Thymus (tissue), 11 donors: ENCODE data around the gene TANC1. TPM values are rescaled to one million over a fixed set of nuclear protein-coding genes. Genes with fewer than 3 reads are reported as not detected.

Source experiments
- DNase-seq, 9 donors: peaks; one replicate each; pipeline ENCODE4 v3.0.0-alpha.2; 2013; ENCODE audit warnings: low spot score in 9 of 9, low read depth in 6 of 9, missing footprints in 1 of 9
- H3K27ac ChIP-seq, 2 donors: one replicate each; pipeline ENCODE4 v1.5.1; 2013; ENCODE audit warnings: control low read depth in 1 of 2, low read depth in 1 of 2, low read length in 1 of 2, mild to moderate bottlenecking in 1 of 2, moderate library complexity in 1 of 2
- H3K27me3 ChIP-seq, 2 donors: one replicate each; pipeline ENCODE4 v1.5.1; 2013; ENCODE audit warnings: low read length in 1 of 2; ENCODE audit not compliant: control insufficient read depth in 2 of 2, insufficient read depth in 1 of 2
- H3K36me3 ChIP-seq, 2 donors: one replicate each; pipeline ENCODE4 v1.5.1; 2013; ENCODE audit warnings: low read length in 1 of 2, mild to moderate bottlenecking in 1 of 2, moderate library complexity in 1 of 2; ENCODE audit not compliant: control insufficient read depth in 2 of 2, insufficient read depth in 2 of 2
- H3K4me1 ChIP-seq, 2 donors: one replicate each; pipeline ENCODE4 v1.5.1; 2013; ENCODE audit warnings: low read length in 2 of 2; ENCODE audit not compliant: control insufficient read depth in 2 of 2, insufficient read depth in 2 of 2
- H3K4me3 ChIP-seq, 2 donors: one replicate each; pipeline ENCODE4 v1.5.1; 2013; ENCODE audit warnings: low read length in 2 of 2, control low read depth in 1 of 2, mild to moderate bottlenecking in 1 of 2
- H3K9me3 ChIP-seq, 2 donors: one replicate each; pipeline ENCODE4 v1.5.1; 2013; ENCODE audit warnings: low read length in 1 of 2, mild to moderate bottlenecking in 1 of 2; ENCODE audit not compliant: control insufficient read depth in 2 of 2, insufficient read depth in 1 of 2
- WGBS: extraction: QIAGEN DNeasy Blood & Tissue Kit; methylation state at CpG from one replicate; pipeline ENCODE4 v1.1.7; 2013; 5-methylcytosine and 5-hydroxymethylcytosine counted together
- polyA plus RNA-seq: library from polyadenylated mRNA; stranded (reverse); fragments of 200-250 nt; gene quantifications from one replicate; pipeline ENCODE4 v1.2.3, GENCODE V29; 2013
- total RNA-seq: library from RNA; stranded (reverse); fragments of 120-200 nt; gene quantifications from one replicate; pipeline ENCODE4 v1.2.4, GENCODE V29; 2013
- donor health status: healthy.

The TANC1 gene
- total and polyA plus RNA-seq, 2 donors, result 3.5 to 13.0 TPM

GRCh38 chr2:158953926-158954763 lies 14.3 kb upstream of the TANC1 start:
- H3K27ac ChIP-seq, result peak overlapping the region in 1 of 2 donors; percentile 13
- DNase-seq, result peak in 2 of 9 donors; percentile 24 to 41
- H3K9me3 ChIP-seq, result no peaks in the 10 kb centered on the region
- WGBS, result 63% methylated on average over 5 of the region's 5 CpGs
- H3K4me3 ChIP-seq, result no peak overlapping the region
- peaks cover 3 to 8% of the 10 kb centered on the region in 2 donors for H3K4me1 ChIP-seq
- no peaks in the 10 kb centered on the region for H3K27me3 ChIP-seq
- no peaks in the 10 kb centered on the region for H3K36me3 ChIP-seq

GRCh38 chr2:158955842-158956365 lies 12.5 kb upstream of the TANC1 start:
- Histone ChIP-seq H3K9me3 (no peaks in the 10 kb centered on the region), H3K4me1 (peaks cover 3 to 8% of the 10 kb centered on the region in 2 donors), H3K27me3 (no peaks in the 10 kb centered on the region), H3K27ac (no peak overlapping the region), H3K36me3 (no peaks in the 10 kb centered on the region), H3K4me3 (no peak overlapping the region)
- WGBS, result 95% methylated on average over 2 of the region's 2 CpGs
- DNase-seq, result no peak

GRCh38 chr2:158958365-158958764 lies 10.1 kb upstream of the TANC1 start:
- no peak overlapping the region for H3K4me3 ChIP-seq
- H3K9me3 ChIP-seq, result no peaks in the 10 kb centered on the region
- H3K4me1 ChIP-seq, result peaks cover 3 to 8% of the 10 kb centered on the region in 2 donors
- H3K27ac ChIP-seq, result no peak overlapping the region
- WGBS, result 97% methylated on average over 1 of the region's 1 CpG
- H3K36me3 ChIP-seq, result no peaks in the 10 kb centered on the region
- no peaks in the 10 kb centered on the region for H3K27me3 ChIP-seq
- DNase-seq, result no peak

DNA sequence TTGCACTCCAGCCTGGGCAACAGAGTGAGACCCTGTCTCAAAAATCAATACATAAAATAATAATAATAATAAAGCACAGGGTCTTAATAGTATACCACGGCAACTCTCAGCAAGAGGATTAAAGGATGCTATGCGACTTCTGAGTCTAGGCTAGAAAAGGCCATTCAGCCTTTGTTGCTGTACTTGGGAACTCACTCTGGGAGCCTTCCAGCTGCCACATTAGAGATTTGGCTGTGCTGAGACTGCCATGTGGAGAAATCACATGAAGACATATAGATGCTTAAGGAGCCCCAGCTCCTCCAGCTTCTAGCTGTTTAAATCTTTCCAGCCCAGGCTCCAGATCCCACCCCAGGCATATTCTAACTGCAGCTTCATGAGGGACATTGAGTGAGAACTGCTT lies 8.2 kb upstream of the TANC1 start:
- Histone ChIP-seq H3K27me3 (no peaks in the 10 kb centered on the region), H3K4me3 (no peak overlapping the region), H3K36me3 (no peaks in the 10 kb centered on the region), H3K4me1 (no peaks in the 10 kb centered on the region), H3K27ac (no peak overlapping the region), H3K9me3 (no peaks in the 10 kb centered on the region)
- no peak for DNase-seq
- over 99% methylated on average over 2 of the region's 2 CpGs for WGBS

DNA sequence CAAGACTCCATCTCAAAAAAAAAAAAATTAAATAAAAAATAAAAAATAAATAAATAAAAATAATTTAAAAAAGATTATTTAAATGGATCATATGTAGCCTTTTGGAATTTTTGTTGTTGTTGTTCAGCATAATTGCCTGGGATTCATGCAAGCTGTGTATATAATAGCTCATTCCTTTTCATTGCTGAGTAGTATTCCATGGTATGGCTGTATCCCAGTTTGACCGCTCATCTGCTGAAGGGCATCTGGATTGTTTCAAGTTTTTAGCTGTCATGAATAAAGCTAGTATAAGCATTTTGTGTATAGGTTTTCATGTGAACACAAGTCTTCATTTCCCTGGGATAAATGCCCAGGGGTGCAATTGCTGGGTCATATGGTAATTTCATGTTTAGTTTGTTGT lies 6.4 kb upstream of the TANC1 start:
- H3K4me3 ChIP-seq, result no peak overlapping the region
- H3K36me3 ChIP-seq, result no peaks in the 10 kb centered on the region
- no peak for DNase-seq
- WGBS, result 93% methylated on average over 1 of the region's 1 CpG
- no peaks in the 10 kb centered on the region for H3K4me1 ChIP-seq
- no peak overlapping the region for H3K27ac ChIP-seq
- no peaks in the 10 kb centered on the region for H3K27me3 ChIP-seq
- no peaks in the 10 kb centered on the region for H3K9me3 ChIP-seq

- no peak for DNase-seq
- 83% methylated on average over 3 of the region's 3 CpGs for WGBS
- H3K27ac ChIP-seq, result no peak overlapping the region
Measured at GRCh38 chr2:158963071-158963470, 5.4 kb upstream of the TANC1 start.

GRCh38 chr2:158965107-158965506 lies 3.3 kb upstream of the TANC1 start:
- peaks cover 0 to 5% of the 10 kb centered on the region in 2 donors for H3K9me3 ChIP-seq
- peaks cover 4 to 29% of the 10 kb centered on the region in 2 donors for H3K27me3 ChIP-seq
- H3K4me1 ChIP-seq, result peaks cover 0 to 21% of the 10 kb centered on the region in 2 donors
- 98% methylated on average over 5 of the region's 5 CpGs for WGBS
- no peak for DNase-seq
- no peak overlapping the region for H3K27ac ChIP-seq
- H3K36me3 ChIP-seq, result no peaks in the 10 kb centered on the region
- no peak overlapping the region for H3K4me3 ChIP-seq

More at GRCh38 chr2:158963071-158963470, 5.4 kb upstream of the TANC1 start:
- Histone ChIP-seq H3K36me3 (no peaks in the 10 kb centered on the region), H3K27me3 (peaks cover 1 to 9% of the 10 kb centered on the region in 2 donors), H3K4me3 (no peak overlapping the region), H3K4me1 (peaks cover 0 to 6% of the 10 kb centered on the region in 2 donors), H3K9me3 (no peaks in the 10 kb centered on the region)

GRCh38 chr2:158965641-158966040 lies 2.8 kb upstream of the TANC1 start:
- Histone ChIP-seq H3K36me3 (no peaks in the 10 kb centered on the region), H3K27ac (no peak overlapping the region), H3K27me3 (peaks cover 4 to 34% of the 10 kb centered on the region in 2 donors), H3K4me1 (peaks cover 0 to 23% of the 10 kb centered on the region in 2 donors), H3K4me3 (no peak overlapping the region), H3K9me3 (peaks cover 0 to 5% of the 10 kb centered on the region in 2 donors)
- DNase-seq, result no peak
- WGBS, result 96% methylated on average over 3 of the region's 3 CpGs

DNA sequence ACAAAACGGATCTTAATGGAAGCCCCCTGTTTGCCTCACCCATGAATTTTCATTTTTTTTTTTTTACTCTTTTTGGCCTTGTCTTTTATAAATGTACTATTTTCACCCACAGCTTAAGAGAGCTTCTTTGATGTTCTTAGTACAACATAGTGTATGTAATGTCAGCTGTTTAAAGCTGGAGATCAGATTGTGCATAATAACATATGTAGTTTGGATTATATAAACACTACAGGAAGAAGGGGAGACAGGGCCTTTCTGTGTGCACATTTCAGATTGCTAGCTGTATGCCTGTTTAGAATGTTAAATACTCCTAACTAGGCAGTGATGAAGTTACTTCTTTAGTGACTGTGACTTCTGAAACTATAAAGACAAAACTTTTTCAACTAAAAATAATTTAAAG lies 2.1 kb upstream of the TANC1 start:
- Histone ChIP-seq H3K36me3 (no peaks in the 10 kb centered on the region), H3K27me3 (peaks cover 4 to 34% of the 10 kb centered on the region in 2 donors), H3K27ac (no peak overlapping the region), H3K4me3 (no peak overlapping the region), H3K4me1 (peaks cover 0 to 23% of the 10 kb centered on the region in 2 donors), H3K9me3 (peaks cover 0 to 5% of the 10 kb centered on the region in 2 donors)
- DNase-seq, result no peak
- WGBS, result 97% methylated on average over 1 of the region's 1 CpG
